GM10266 (cell line): ENCODE measurements around the gene TBC1D14.
"Not testable (repeated sequence)": the region's sequence is repeated elsewhere in the genome, so short reads cannot be mapped to it uniquely, and the experiment has no call there.

ENCODE experiments used
- DNase-seq: peaks from one replicate; pipeline ENCODE4 v3.0.0; 2012; ENCODE audit errors: extremely low spot score
- CTCF ChIP-seq: IDR thresholded peaks from 2 replicates; pipeline ENCODE4 v1.5.1; 2012; ENCODE audit warnings: mild to moderate bottlenecking, low read depth; ENCODE audit not compliant: control insufficient read depth, insufficient read depth; ENCODE audit errors: missing control alignments

TBC1D14 gene

GRCh38 chr4:7073059-7073458 lies 163.4 kb downstream of the TBC1D14 start:
- DNase-seq = no peak
- TF ChIP-seq CTCF = no peak

- no peak for TF ChIP-seq CTCF
- DNase-seq = peak; percentile 66
Measured at GRCh38 chr4:7073526-7074390, 164.1 kb downstream of the TBC1D14 start.

GRCh38 chr4:7074426-7074825 lies 164.8 kb downstream of the TBC1D14 start:
- no peak for TF ChIP-seq CTCF

GRCh38 chr4:7075962-7076695 lies 166.5 kb downstream of the TBC1D14 start:
- TF ChIP-seq CTCF = no peak

More at GRCh38 chr4:7074426-7074825, 164.8 kb downstream of the TBC1D14 start:
- DNase-seq = no peak

GRCh38 chr4:7076696-7077082 lies 167.1 kb downstream of the TBC1D14 start:
- no peak for TF ChIP-seq CTCF
- DNase-seq = no peak

More at GRCh38 chr4:7075962-7076695, 166.5 kb downstream of the TBC1D14 start:
- no peak for DNase-seq

- TF ChIP-seq CTCF = no peak
- no peak for DNase-seq
Measured at GRCh38 chr4:7077371-7077770, 167.7 kb downstream of the TBC1D14 start.

- DNase-seq = no peak
- no peak for TF ChIP-seq CTCF
Measured at GRCh38 chr4:7078025-7078424, 168.4 kb downstream of the TBC1D14 start.

GRCh38 chr4:7079483-7079882 lies 169.9 kb downstream of the TBC1D14 start:
- DNase-seq = not testable (repeated sequence)

- not testable (repeated sequence) for DNase-seq
Measured at GRCh38 chr4:7079909-7080308, 170.3 kb downstream of the TBC1D14 start.
